ENCODE results near the gene ENAH.

The ENAH gene

GRCh38 chr1:225449261-225449660 lies 203.7 kb downstream of the ENAH start:
- peak; percentile 65 for DNase-seq

GRCh38 chr1:225448146-225448805 lies 204.6 kb downstream of the ENAH start:
- DNase-seq: no peak

- DNase-seq: no peak
These were observed 205.3 kb downstream of the ENAH start for GRCh38 chr1:225447650-225448089.

- DNase-seq: no peak
These were observed 205.8 kb downstream of the ENAH start for GRCh38 chr1:225446981-225447615.

GRCh38 chr1:225446595-225446960 lies 206.3 kb downstream of the ENAH start:
- no peak for DNase-seq

- no peak for DNase-seq
These were observed 207.0 kb downstream of the ENAH start for GRCh38 chr1:225445639-225446594.

- DNase-seq: no peak
These were observed 210.8 kb downstream of the ENAH start for GRCh38 chr1:225442123-225442505.

GRCh38 chr1:225441314-225442122 lies 211.4 kb downstream of the ENAH start:
- DNase-seq: no peak

- DNase-seq: no peak
These were observed 212.3 kb downstream of the ENAH start for GRCh38 chr1:225440380-225441221.

- no peak for DNase-seq
These were observed 215.0 kb downstream of the ENAH start for GRCh38 chr1:225437710-225438437.

All from 8988T (cell line).